GM18867 (cell line): ENCODE measurements around the gene CNPPD1.
A peak's percentile ranks its signal among the peaks of the same experiment; 100 is the strongest.

Experiments
- ATAC-seq: cut with Tn5 transposase; IDR thresholded peaks from one replicate; pipeline ENCODE4 v1.9.1; 2021; ENCODE audit warnings: mild to moderate bottlenecking, moderate library complexity; ENCODE audit not compliant: unreplicated experiment

The CNPPD1 gene

DNA sequence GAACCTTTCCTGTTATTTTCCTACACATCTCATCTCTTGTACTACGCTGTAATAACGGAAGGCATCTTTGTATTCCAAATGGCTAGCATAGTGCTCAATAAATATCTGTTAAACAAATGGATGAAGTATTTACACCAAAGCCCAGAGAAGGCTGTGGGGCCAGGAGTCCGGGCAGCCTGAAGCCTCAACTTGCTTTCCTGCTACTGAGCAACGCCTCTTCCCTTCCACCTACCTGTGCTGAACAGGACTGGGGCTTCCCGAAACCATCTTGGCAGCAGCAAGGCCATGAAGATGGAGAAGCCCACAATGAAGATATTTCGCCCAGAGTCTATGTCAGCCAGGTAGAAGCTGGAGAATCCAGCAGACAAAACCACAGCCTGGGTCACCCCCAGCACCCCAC lies 13.6 kb downstream of the CNPPD1 start:
- no peak for ATAC-seq

GRCh38 chr2:219161097-219161496 lies 15.6 kb downstream of the CNPPD1 start:
- ATAC-seq: no peak

DNA sequence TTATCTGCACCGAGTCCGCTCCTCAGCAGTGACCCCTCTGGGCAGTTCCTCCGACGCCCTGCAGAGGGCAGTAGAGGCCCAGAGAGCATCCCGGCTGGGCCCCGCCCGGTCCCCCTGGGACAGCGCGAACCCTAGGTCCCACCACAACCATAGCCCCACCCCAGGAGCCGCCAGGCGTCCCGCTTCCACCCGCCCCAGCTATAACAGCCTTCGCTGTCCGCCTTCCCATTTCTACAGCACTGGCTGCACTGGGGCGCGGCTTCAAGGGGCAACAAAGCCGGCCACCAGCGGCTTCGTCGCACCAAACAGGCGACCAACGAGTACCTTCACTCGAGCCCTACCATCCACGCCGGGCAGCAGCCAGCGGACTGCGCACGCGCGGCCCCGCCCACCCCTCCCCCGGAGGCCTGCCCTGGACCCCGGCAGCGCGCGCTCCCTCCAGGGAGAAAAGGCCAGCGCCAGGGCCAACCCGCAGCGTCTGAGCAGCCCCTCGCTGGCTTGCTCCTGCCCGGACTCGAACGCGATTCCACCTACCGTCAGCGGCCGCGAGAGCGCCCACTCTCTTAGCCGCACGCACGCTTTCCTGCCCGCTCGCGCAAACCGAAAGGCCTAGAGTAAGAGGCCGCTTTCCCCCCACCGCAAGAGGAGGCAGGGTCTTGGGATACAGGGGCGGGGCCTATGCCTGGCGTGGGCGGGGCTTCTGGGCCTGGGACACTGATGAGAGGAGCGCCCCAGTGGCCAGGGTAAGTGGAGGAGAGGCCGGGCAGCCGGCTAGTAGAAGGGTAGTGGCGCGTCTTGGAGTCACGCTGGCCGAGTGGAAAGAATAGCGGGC lies 16.3 kb downstream of the CNPPD1 start, which contains the start of gene NHEJ1:
Gene NHEJ1 (minus strand): TSS at position 630 of the 832 bp plus-strand sequence. CDS start 2,453 bp downstream, outside the sequence.
- ATAC-seq: peak; percentile 84

DNA sequence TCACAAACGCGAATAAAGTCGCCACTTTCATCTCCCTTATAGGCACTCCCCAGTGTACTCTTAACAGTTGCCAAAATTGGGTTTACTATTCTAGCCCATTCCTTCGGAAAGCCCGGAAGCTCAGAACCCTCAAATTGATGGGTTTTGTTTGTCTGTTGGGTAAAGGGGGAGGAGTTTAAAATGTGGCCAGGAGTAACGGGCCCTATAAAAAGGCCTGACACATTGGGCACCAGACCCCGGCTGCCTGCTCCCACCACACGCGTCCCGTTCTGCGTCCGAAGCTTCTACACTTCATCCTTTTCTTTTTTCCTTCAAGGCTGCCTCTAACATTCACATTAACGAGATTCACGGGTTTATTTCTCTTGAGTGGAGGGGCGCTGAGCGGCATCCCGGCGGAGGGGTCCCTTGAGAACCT lies 16.9 kb downstream of the CNPPD1 start:
- no peak for ATAC-seq

GRCh38 chr2:219158586-219158985 lies 18.1 kb downstream of the CNPPD1 start:
- no peak for ATAC-seq

DNA sequence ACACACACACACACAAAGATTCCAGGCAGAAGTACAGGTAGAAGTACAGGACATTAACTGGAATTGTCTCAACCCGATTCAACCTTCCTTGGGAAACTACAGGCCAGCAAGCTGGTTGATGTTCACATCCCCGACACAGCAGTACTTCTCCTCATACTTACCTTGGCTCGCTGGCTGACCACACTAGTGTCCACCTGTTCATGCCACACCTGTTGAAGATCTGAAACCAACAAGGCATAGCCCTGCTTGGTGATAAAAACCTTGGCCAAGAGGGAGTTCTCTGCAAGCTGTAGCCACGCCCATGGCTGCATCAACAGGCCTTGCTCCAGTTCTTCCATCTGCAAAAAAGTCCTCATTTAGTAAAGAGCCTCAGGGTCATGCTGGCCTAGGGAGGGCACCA lies 18.7 kb downstream of the CNPPD1 start:
- ATAC-seq: no peak

GRCh38 chr2:219157396-219157795 lies 19.3 kb downstream of the CNPPD1 start:
- no peak for ATAC-seq

DNA sequence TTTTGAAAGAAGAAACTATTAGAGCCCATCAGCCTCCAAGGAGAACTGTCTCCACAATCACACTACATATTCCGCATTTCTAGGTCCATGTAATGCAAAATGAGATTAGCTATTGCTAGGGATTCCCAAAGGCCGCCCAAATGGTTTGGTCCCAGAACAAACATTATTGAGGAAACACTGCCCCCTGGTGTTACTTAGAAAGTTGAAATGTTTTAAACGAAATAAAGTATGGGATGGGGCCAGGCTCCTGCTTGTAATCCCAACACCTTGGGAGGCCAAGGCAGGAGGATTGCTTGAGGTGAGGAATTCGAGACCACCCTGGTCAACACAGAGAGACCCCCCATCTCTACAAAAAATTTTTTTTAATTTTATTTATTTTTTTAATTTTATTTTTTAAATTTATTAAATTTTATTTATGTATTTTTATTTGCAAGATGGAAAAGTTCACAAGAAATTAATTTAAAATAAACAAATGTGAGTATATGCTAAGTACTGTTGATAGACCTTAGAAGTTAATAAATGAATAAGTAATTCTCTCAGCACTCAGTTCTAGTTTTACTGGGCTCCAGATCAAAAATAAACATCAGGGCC lies 21.6 kb downstream of the CNPPD1 start:
- ATAC-seq: peak; percentile 42

DNA sequence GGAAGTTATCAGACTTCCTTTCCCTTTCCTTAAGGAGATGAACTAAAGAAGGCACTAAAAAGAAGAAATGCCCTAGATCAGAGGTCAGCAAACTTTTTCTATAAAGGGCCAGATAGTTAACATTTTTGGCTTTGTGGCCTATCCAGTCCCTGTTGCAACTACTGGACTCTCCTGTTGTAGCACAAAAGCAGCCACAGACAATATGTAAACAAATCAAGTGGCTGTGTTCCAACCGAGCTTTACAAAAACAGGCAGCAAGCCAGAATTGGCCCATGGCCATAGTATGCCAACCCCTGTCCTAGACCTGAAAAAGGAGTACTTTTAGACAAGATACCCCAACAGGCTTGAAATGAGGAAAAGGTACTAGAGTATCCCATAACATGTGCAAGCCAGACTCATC lies 27.1 kb downstream of the CNPPD1 start:
- ATAC-seq: no peak

DNA sequence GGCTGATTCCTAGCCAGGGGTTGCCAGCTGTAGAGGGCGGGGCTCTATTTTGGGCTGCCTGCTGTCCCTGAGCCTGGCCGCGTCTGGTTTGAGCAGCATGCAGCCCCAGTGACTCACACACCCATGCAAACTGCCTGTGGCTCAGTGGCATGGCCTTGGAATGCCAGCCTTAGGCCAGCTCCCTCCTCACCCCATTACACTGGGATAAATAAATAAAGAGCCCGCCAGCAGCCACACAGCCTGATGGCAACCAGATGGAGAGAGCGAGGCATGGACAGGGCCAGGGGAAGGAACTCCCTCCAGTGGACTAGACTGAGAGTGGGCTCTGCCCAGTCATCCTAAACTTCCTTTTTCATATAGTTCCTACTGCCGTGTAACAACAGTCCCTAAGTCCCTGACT lies 34.4 kb downstream of the CNPPD1 start:
- ATAC-seq: no peak

DNA sequence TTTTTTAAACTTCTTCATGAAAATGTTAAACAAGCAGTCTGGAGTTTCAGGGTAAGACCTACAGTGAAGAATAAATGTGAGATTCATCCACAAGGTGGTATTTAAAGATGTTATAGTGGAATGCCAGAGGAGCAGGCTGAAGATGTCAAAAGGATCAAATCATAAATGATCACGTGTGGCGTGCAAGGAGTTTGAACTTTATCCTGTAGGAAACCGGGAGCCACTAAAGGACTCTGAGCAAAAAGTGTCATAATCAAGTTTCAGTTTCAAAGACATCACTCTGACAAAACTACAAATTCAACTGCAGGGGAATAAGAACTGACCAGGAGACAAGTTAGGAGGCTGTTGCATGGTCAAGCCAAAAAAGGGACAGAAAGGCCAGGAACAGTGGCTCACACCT lies 36.0 kb downstream of the CNPPD1 start:
- ATAC-seq: no peak

DNA sequence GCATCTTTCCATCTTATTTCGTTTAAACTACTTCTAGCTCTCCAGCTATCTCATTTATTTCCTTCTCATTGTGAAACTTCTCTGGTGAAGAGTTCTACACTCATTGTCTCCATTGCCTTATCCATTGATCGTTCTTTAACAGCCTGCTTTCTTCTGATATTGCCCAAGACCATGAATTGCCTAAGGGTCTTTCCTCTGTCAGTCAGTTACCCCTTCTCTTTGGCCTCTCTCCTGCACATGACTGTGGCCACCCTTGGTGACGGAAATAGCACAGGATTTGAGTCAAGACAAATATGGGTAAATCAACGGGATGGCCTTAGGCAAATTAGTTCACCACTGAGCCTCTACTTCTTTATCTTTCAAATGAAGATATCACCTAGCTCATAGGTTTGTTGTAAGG lies 42.7 kb downstream of the CNPPD1 start:
- ATAC-seq: no peak

DNA sequence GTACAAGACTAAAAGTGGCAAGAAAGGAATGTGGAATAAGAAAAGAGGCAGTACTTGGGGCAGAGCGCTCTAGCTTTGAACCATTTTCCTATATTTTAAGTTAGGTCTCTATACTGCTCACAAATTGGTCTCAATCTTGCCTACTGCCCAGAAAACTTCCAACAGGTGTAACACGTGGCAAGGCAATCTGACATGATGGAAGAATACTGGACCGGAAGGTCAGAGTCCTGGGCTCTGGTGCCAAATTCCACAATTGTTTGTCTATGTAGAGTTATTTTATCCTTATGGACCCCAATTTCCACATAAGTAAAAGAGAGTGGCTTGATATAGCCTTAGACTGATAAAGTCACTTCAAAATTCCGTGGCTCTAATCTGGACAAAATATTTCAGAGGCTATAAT lies 45.0 kb downstream of the CNPPD1 start:
- ATAC-seq: no peak

- no peak for ATAC-seq
Observed at GRCh38 chr2:219131327-219131726, 45.4 kb downstream of the CNPPD1 start.

- no peak for ATAC-seq
Observed at GRCh38 chr2:219129589-219129988, 47.1 kb downstream of the CNPPD1 start.

GRCh38 chr2:219128396-219128795 lies 48.3 kb downstream of the CNPPD1 start:
- ATAC-seq: no peak

- no peak for ATAC-seq
Observed at GRCh38 chr2:219127037-219127635, 49.6 kb downstream of the CNPPD1 start.

GRCh38 chr2:219126555-219126954 lies 50.2 kb downstream of the CNPPD1 start:
- no peak for ATAC-seq

- ATAC-seq: no peak
Observed at GRCh38 chr2:219125886-219126270, 50.8 kb downstream of the CNPPD1 start.

- ATAC-seq: no peak
Observed at GRCh38 chr2:219125225-219125885, 51.4 kb downstream of the CNPPD1 start.

- ATAC-seq: no peak
Observed at GRCh38 chr2:219124381-219125110, 52.2 kb downstream of the CNPPD1 start.
